Measurements from ENCODE around the gene HOXD4.

Gene HOXD4

DNA sequence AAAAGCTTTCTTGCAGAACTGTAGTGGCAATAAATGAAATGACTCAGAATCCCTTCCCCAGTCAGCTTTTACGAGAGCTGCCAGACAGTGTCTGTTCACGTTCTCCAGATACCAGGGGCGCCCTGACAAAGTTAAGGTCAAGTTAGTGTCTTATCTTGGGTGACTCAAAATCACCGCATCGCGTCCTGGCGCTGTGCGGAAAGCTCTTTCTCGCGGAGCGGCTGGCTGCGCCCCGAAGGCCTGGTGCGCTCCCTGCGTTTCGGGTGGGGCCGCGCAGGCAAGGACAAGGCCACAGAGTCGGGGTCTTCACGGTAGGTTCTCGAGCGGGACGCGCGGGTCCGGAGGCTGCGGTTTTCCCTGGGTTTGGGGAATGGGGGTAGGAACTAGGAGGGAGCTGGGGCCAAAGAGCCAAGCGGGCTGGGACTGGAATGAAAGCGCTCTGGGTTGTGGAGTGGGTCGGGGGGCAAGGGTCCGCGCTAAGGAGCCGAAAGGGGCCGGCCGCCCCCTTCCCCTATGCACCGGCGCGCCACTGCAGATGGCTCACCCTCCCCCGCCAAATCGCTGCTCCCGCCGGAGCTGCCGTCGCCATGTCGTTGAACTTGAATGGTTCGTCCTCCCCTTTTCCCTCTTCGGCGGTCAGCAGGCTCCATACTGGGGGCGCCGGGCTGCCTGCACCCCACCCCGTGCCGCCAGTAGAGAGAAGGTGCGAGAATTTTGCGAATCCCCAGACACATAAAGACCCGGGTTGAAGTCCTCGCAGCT is 46.9 kb upstream of the HOXD4 start (continued):
- TF ChIP-seq, protein P1, sequence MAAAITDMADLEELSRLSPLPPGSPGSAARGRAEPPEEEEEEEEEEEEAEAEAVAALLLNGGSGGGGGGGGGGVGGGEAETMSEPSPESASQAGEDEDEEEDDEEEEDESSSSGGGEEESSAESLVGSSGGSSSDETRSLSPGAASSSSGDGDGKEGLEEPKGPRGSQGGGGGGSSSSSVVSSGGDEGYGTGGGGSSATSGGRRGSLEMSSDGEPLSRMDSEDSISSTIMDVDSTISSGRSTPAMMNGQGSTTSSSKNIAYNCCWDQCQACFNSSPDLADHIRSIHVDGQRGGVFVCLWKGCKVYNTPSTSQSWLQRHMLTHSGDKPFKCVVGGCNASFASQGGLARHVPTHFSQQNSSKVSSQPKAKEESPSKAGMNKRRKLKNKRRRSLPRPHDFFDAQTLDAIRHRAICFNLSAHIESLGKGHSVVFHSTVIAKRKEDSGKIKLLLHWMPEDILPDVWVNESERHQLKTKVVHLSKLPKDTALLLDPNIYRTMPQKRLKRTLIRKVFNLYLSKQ (tag by site-specific recombination; IDR thresholded peaks at IDR 0.05; ENCODE audit: borderline replicate concordance) = no peak
- TF ChIP-seq ZNF791 (tag by site-specific recombination; IDR thresholded peaks at IDR 0.05) (no peak), ZNF629 (tag by site-specific recombination; IDR thresholded peaks at IDR 0.05) (peak; percentile 47; the same call in 1 of the 2 replicates), ZXDB (tag by site-specific recombination; IDR thresholded peaks at IDR 0.05) (peak; percentile 93), PRDM1 (tag by site-specific recombination; IDR thresholded peaks at IDR 0.05) (peak; percentile 43), ZNF843 (tag by site-specific recombination; IDR thresholded peaks at IDR 0.05) (peak; percentile 84), ZEB2 (tag by site-specific recombination; IDR thresholded peaks at IDR 0.05) (peak; percentile 83), HOXC10 (CRISPR knock-in tag; IDR thresholded peaks at IDR 0.05) (no peak), ZNF366 (tag by site-specific recombination; conservative IDR thresholded peaks at IDR 0.05) (no peak), FEZF1 (tag by site-specific recombination; IDR thresholded peaks at IDR 0.05) (peak; percentile 80), ZNF621 (tag by site-specific recombination; IDR thresholded peaks at IDR 0.05) (no peak)
- TF ChIP-seq, protein P2, sequence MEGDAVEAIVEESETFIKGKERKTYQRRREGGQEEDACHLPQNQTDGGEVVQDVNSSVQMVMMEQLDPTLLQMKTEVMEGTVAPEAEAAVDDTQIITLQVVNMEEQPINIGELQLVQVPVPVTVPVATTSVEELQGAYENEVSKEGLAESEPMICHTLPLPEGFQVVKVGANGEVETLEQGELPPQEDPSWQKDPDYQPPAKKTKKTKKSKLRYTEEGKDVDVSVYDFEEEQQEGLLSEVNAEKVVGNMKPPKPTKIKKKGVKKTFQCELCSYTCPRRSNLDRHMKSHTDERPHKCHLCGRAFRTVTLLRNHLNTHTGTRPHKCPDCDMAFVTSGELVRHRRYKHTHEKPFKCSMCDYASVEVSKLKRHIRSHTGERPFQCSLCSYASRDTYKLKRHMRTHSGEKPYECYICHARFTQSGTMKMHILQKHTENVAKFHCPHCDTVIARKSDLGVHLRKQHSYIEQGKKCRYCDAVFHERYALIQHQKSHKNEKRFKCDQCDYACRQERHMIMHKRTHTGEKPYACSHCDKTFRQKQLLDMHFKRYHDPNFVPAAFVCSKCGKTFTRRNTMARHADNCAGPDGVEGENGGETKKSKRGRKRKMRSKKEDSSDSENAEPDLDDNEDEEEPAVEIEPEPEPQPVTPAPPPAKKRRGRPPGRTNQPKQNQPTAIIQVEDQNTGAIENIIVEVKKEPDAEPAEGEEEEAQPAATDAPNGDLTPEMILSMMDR (tag by site-specific recombination; IDR thresholded peaks at IDR 0.05) = peak; percentile 96
- TF ChIP-seq, protein P3, sequence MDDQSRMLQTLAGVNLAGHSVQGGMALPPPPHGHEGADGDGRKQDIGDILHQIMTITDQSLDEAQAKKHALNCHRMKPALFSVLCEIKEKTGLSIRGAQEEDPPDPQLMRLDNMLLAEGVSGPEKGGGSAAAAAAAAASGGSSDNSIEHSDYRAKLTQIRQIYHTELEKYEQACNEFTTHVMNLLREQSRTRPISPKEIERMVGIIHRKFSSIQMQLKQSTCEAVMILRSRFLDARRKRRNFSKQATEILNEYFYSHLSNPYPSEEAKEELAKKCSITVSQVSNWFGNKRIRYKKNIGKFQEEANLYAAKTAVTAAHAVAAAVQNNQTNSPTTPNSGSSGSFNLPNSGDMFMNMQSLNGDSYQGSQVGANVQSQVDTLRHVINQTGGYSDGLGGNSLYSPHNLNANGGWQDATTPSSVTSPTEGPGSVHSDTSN (CRISPR knock-in tag; IDR thresholded peaks at IDR 0.05) = no peak
- TF ChIP-seq, protein P4, sequence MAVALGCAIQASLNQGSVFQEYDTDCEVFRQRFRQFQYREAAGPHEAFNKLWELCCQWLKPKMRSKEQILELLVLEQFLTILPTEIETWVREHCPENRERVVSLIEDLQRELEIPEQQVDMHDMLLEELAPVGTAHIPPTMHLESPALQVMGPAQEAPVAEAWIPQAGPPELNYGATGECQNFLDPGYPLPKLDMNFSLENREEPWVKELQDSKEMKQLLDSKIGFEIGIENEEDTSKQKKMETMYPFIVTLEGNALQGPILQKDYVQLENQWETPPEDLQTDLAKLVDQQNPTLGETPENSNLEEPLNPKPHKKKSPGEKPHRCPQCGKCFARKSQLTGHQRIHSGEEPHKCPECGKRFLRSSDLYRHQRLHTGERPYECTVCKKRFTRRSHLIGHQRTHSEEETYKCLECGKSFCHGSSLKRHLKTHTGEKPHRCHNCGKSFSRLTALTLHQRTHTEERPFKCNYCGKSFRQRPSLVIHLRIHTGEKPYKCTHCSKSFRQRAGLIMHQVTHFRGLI (tag by site-specific recombination; IDR thresholded peaks at IDR 0.05) = no peak
- TF ChIP-seq, protein P5, sequence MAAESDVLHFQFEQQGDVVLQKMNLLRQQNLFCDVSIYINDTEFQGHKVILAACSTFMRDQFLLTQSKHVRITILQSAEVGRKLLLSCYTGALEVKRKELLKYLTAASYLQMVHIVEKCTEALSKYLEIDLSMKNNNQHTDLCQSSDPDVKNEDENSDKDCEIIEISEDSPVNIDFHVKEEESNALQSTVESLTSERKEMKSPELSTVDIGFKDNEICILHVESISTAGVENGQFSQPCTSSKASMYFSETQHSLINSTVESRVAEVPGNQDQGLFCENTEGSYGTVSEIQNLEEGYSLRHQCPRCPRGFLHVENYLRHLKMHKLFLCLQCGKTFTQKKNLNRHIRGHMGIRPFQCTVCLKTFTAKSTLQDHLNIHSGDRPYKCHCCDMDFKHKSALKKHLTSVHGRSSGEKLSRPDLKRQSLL (tag by site-specific recombination; IDR thresholded peaks at IDR 0.05) = no peak

DNA sequence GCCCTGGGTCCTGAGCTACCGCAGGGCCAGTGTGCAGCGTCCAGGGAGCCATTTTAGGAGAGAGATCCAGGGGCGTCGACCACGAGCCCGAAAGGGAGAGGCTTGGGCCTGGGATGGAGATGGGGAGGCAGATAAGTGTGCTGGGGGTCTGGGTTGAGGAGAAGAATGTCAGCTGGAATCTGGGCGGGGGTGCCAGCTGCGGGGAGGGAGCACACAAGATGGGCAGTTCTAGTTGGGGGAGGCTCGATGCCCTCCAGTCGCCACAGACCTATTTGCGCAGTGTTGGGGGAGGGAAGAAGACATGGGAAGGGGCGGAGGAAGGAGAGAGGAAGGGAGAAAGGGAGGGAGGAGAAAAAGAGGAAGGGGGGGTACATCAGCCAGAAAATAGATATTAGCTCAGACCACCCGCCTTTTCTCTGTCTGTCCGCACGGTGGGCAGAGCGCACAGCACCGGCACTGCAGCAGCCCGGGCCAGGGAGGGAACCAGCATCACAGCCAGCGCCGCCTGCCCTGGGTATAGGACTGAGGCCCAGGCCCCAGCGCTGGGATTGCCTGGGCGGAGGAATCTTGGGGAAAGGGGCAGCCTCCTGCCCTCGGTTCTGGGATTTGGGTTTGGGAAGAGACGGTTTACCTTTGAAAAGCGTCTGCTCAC is 46.1 kb upstream of the HOXD4 start:
- POLR2A ChIA-PET = interaction anchor here (0.6 to 4.2 kb wide), 10 partner anchors 10 to 742 kb away, joined by 3 to 75 read pairs (median 4); partner anchors contain the start of genes HOXD13, HOXD8 and LNPK
- Histone ChIP-seq H3K36me3 (ENCODE audit: control insufficient read depth in 2 of 2, insufficient read depth in 1 of 2, low read length in 2 of 2) (peaks cover 0 to 15% of the 10 kb centered on the region in 2 experiments; a peak in 2 of 3 replicates), H3K4me3 (ENCODE audit: low read depth, low read length) (peak overlapping the region; percentile 74), H3K4me1 (ENCODE audit: control insufficient read depth, insufficient read depth, low read length) (peaks cover 6% of the 10 kb centered on the region), H3K9me3 (ENCODE audit: control insufficient read depth, insufficient read depth, low read depth, low read length) (no peaks in the 10 kb centered on the region), H3K27ac (ENCODE audit: extremely low read depth, low read depth, low read length) (peak overlapping the region; percentile 100)
- CTCF ChIA-PET = interaction anchor here (0.7 to 1.0 kb wide), 3 partner anchors 16 to 22 kb away, joined by 4 read pairs; no protein-coding TSS in a partner anchor
- no peak for TF ChIP-seq ZNF529 (tag by site-specific recombination; IDR thresholded peaks at IDR 0.05; ENCODE audit: insufficient replicate concordance)
- TF ChIP-seq, protein P6, sequence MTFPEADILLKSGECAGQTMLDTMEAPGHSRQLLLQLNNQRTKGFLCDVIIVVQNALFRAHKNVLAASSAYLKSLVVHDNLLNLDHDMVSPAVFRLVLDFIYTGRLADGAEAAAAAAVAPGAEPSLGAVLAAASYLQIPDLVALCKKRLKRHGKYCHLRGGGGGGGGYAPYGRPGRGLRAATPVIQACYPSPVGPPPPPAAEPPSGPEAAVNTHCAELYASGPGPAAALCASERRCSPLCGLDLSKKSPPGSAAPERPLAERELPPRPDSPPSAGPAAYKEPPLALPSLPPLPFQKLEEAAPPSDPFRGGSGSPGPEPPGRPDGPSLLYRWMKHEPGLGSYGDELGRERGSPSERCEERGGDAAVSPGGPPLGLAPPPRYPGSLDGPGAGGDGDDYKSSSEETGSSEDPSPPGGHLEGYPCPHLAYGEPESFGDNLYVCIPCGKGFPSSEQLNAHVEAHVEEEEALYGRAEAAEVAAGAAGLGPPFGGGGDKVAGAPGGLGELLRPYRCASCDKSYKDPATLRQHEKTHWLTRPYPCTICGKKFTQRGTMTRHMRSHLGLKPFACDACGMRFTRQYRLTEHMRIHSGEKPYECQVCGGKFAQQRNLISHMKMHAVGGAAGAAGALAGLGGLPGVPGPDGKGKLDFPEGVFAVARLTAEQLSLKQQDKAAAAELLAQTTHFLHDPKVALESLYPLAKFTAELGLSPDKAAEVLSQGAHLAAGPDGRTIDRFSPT (tag by site-specific recombination; IDR thresholded peaks at IDR 0.05) = peak; percentile 98
- TF ChIP-seq ZNF571 (tag by site-specific recombination; IDR thresholded peaks at IDR 0.05) = no peak
- no peak for TF ChIP-seq ZNF654 (tag by site-specific recombination; IDR thresholded peaks at IDR 0.05; ENCODE audit: low read depth)
- TF ChIP-seq ZNF701 (tag by site-specific recombination; IDR thresholded peaks at IDR 0.05) = no peak
- no peak for TF ChIP-seq ZFP37 (tag by site-specific recombination; IDR thresholded peaks at IDR 0.05)
- no peak for TF ChIP-seq ZNF133 (tag by site-specific recombination; IDR thresholded peaks at IDR 0.05)
- TF ChIP-seq ZNF404 (tag by site-specific recombination; IDR thresholded peaks at IDR 0.05) = no peak
- TF ChIP-seq, protein P7, sequence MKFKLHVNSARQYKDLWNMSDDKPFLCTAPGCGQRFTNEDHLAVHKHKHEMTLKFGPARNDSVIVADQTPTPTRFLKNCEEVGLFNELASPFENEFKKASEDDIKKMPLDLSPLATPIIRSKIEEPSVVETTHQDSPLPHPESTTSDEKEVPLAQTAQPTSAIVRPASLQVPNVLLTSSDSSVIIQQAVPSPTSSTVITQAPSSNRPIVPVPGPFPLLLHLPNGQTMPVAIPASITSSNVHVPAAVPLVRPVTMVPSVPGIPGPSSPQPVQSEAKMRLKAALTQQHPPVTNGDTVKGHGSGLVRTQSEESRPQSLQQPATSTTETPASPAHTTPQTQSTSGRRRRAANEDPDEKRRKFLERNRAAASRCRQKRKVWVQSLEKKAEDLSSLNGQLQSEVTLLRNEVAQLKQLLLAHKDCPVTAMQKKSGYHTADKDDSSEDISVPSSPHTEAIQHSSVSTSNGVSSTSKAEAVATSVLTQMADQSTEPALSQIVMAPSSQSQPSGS (tag by site-specific recombination; IDR thresholded peaks at IDR 0.05; ENCODE audit: low read depth) = no peak
- TF ChIP-seq ZBTB17 (tag by site-specific recombination; IDR thresholded peaks at IDR 0.05) = peak; percentile 73
